ENCODE data around the gene PRPF8. TPM values are rescaled to one million over a fixed set of nuclear protein-coding genes. Genes with fewer than 3 reads are reported as not detected.

Gene PRPF8
- total RNA-seq, 1 experiment from 2014 or later, result 296 TPM

- Histone ChIP-seq H3K4me3 (ENCODE audit: low read depth in 2 of 2, low read length in 2 of 2) (no peak overlapping the region), H3K9me3 (ENCODE audit: control insufficient read depth, insufficient read depth, low read depth, low read length) (no peaks in the 10 kb centered on the region), H3K27me3 (ENCODE audit: control insufficient read depth, insufficient read depth, low read length) (no peaks in the 10 kb centered on the region), H3K27ac (ENCODE audit: low read length) (no peak overlapping the region), H3K36me3 (ENCODE audit: control insufficient read depth, insufficient read depth, low read length) (no peaks in the 10 kb centered on the region), H3K4me1 (ENCODE audit: control insufficient read depth, insufficient read depth, low read length) (peaks cover 8% of the 10 kb centered on the region)
- CTCF ChIA-PET, result interaction anchor here (1.2 kb wide), 1 partner anchor 51 kb away, joined by 3 read pairs; no protein-coding TSS in a partner anchor
- TF ChIP-seq REST (IDR thresholded peaks at IDR 0.05; ENCODE audit: insufficient read depth in 1 of 2, low read depth in 2 of 2, low read length in 1 of 2) (no peak), SIN3A (IDR thresholded peaks at IDR 0.05; ENCODE audit: borderline replicate concordance, insufficient read depth, low read depth, low read length) (no peak), CTCF (IDR thresholded peaks at IDR 0.05) (no peak), TCF7L2 (IDR thresholded peaks at IDR 0.05; ENCODE audit: low read depth, low read length) (no peak)
- no peak for ATAC-seq
- intact Hi-C loops (cut with micrococcal nuclease; ENCODE audit: unreplicated experiment), result no loop called here
- POLR2A ChIA-PET, result no interaction called here
- DNase-seq (ENCODE audit: low read depth, low spot score), result no peak
- BruUV-seq (replicated peaks), result no TSS peak
- in situ Hi-C loops (cut with HindIII; ENCODE audit: low pct_unique_long_range_greater_than_20kb, low sequenced_read_pairs), result no loop called here
Observed at GRCh38 chr17:1625053-1625452, 59.6 kb downstream of the PRPF8 start.

GRCh38 chr17:1624650-1625049 lies 60.0 kb downstream of the PRPF8 start:
- in situ Hi-C loops (cut with HindIII; ENCODE audit: low pct_unique_long_range_greater_than_20kb, low sequenced_read_pairs), result no loop called here
- ChIA-PET POLR2A (no interaction called here), CTCF (interaction anchor here (1.2 kb wide), 1 partner anchor 51 kb away, joined by 3 read pairs; no protein-coding TSS in a partner anchor)
- no peak for DNase-seq (ENCODE audit: low read depth, low spot score)
- no TSS peak for BruUV-seq (replicated peaks)
- H3K4me3 ChIP-seq (ENCODE audit: low read depth in 2 of 2, low read length in 2 of 2), result no peak overlapping the region
- no peaks in the 10 kb centered on the region for H3K36me3 ChIP-seq (ENCODE audit: control insufficient read depth, insufficient read depth, low read length)
- H3K4me1 ChIP-seq (ENCODE audit: control insufficient read depth, insufficient read depth, low read length), result peaks cover 8% of the 10 kb centered on the region
- no peak overlapping the region for H3K27ac ChIP-seq (ENCODE audit: low read length)
- H3K27me3 ChIP-seq (ENCODE audit: control insufficient read depth, insufficient read depth, low read length), result no peaks in the 10 kb centered on the region
- H3K9me3 ChIP-seq (ENCODE audit: control insufficient read depth, insufficient read depth, low read depth, low read length), result no peaks in the 10 kb centered on the region
- TF ChIP-seq SIN3A (IDR thresholded peaks at IDR 0.05; ENCODE audit: borderline replicate concordance, insufficient read depth, low read depth, low read length), result no peak
- TF ChIP-seq POLR2AphosphoS5 (IDR thresholded peaks at IDR 0.05; ENCODE audit: low read depth, low read length), result no peak
- no peak for TF ChIP-seq TCF7L2 (IDR thresholded peaks at IDR 0.05; ENCODE audit: low read depth, low read length)
- TF ChIP-seq CTCF (IDR thresholded peaks at IDR 0.05), result no peak
- no peak for TF ChIP-seq REST (IDR thresholded peaks at IDR 0.05; ENCODE audit: insufficient read depth in 1 of 2, low read depth in 2 of 2, low read length in 1 of 2)
- ATAC-seq, result no peak
- intact Hi-C loops (cut with micrococcal nuclease; ENCODE audit: unreplicated experiment), result no loop called here
